ENCODE data around the gene KRAS. TPM values are rescaled to one million over a fixed set of nuclear protein-coding genes. Genes with fewer than 3 reads are reported as not detected.

The KRAS gene
- polyA plus RNA-seq, 6 donors from 2014 or later: 13.5 to 27.8 (median 25.7) TPM

GRCh38 chr12:25269701-25270100 is 19.0 kb upstream of the KRAS start:
- peak; percentile 92 to 95 for ATAC-seq (ENCODE audit: low read depth in 2 of 2)
- H3K9me3 Mint-ChIP-seq: no peaks in the 10 kb centered on the region
- no peaks in the 10 kb centered on the region for H3K27me3 Mint-ChIP-seq
- DNase-seq: peak; percentile 25
- no peaks in the 10 kb centered on the region for H3K36me3 Mint-ChIP-seq
- H3K27ac Mint-ChIP-seq: peak overlapping the region in 3 of 6 donors; percentile 26 to 74 (median 60)
- no peak overlapping the region for H3K4me3 Mint-ChIP-seq
- peaks cover 10 to 12% (median 10%) of the 10 kb centered on the region in 3 donors for H3K4me1 Mint-ChIP-seq

- no peaks in the 10 kb centered on the region for H3K27me3 Mint-ChIP-seq
- H3K36me3 Mint-ChIP-seq: no peaks in the 10 kb centered on the region
- H3K4me3 Mint-ChIP-seq: no peak overlapping the region
- H3K9me3 Mint-ChIP-seq: no peaks in the 10 kb centered on the region
- DNase-seq (no peak), ATAC-seq (ENCODE audit: low read depth in 2 of 2) (no peak)
- no peak overlapping the region for H3K27ac Mint-ChIP-seq
- H3K4me1 Mint-ChIP-seq: peaks cover 23 to 26% (median 23%) of the 10 kb centered on the region in 3 donors
Measured at GRCh38 chr12:25266497-25266896, 15.8 kb upstream of the KRAS start.

- no peak overlapping the region for H3K4me3 Mint-ChIP-seq
- H3K36me3 Mint-ChIP-seq: peaks cover 0 to 9% of the 10 kb centered on the region in 2 donors
- H3K9me3 Mint-ChIP-seq: no peaks in the 10 kb centered on the region
- peaks cover 20 to 21% (median 20%) of the 10 kb centered on the region in 3 donors for H3K4me1 Mint-ChIP-seq
- H3K27ac Mint-ChIP-seq: no peak overlapping the region
- ATAC-seq (ENCODE audit: low read depth in 2 of 2): no peak
- DNase-seq: no peak
- H3K27me3 Mint-ChIP-seq: peaks cover 4 to 9% (median 7%) of the 10 kb centered on the region in 3 donors
Measured at GRCh38 chr12:25264862-25265261, 14.1 kb upstream of the KRAS start.

- Mint-ChIP-seq H3K27me3 (peaks cover 4 to 9% (median 7%) of the 10 kb centered on the region in 3 donors), H3K9me3 (no peaks in the 10 kb centered on the region), H3K27ac (peak overlapping the region in 1 of 6 donors; percentile 8), H3K4me3 (no peak overlapping the region), H3K4me1 (peaks cover 12 to 14% (median 13%) of the 10 kb centered on the region in 3 donors), H3K36me3 (peaks cover 0 to 9% of the 10 kb centered on the region in 2 donors)
- DNase-seq (no peak), ATAC-seq (ENCODE audit: low read depth in 2 of 2) (no peak)
Measured at GRCh38 chr12:25264114-25264513, 13.4 kb upstream of the KRAS start.

GRCh38 chr12:25263594-25263993 is 12.9 kb upstream of the KRAS start:
- peaks cover 12 to 14% (median 13%) of the 10 kb centered on the region in 3 donors for H3K4me1 Mint-ChIP-seq
- H3K9me3 Mint-ChIP-seq: no peaks in the 10 kb centered on the region
- DNase-seq (no peak), ATAC-seq (ENCODE audit: low read depth in 2 of 2) (peak in 1 of 2 donors; percentile 14)
- H3K4me3 Mint-ChIP-seq: no peak overlapping the region
- H3K27me3 Mint-ChIP-seq: peaks cover 4 to 9% (median 7%) of the 10 kb centered on the region in 3 donors
- peaks cover 0 to 9% of the 10 kb centered on the region in 2 donors for H3K36me3 Mint-ChIP-seq
- peak overlapping the region in 3 of 6 donors; percentile 4 to 12 (median 8) for H3K27ac Mint-ChIP-seq

- Mint-ChIP-seq H3K9me3 (no peaks in the 10 kb centered on the region), H3K4me3 (no peak overlapping the region), H3K27ac (no peak overlapping the region), H3K36me3 (peaks cover 0 to 9% of the 10 kb centered on the region in 2 donors), H3K27me3 (peaks cover 4 to 9% (median 7%) of the 10 kb centered on the region in 3 donors), H3K4me1 (peaks cover 12 to 14% (median 13%) of the 10 kb centered on the region in 3 donors)
- ATAC-seq (ENCODE audit: low read depth in 2 of 2): no peak
- no peak for DNase-seq
Measured at GRCh38 chr12:25262389-25263074, 11.8 kb upstream of the KRAS start.

- H3K27ac Mint-ChIP-seq: no peak overlapping the region
- peaks cover 0 to 9% of the 10 kb centered on the region in 2 donors for H3K36me3 Mint-ChIP-seq
- H3K4me3 Mint-ChIP-seq: no peak overlapping the region
- no peak for DNase-seq
- no peaks in the 10 kb centered on the region for H3K9me3 Mint-ChIP-seq
- H3K4me1 Mint-ChIP-seq: peaks cover 9 to 18% (median 12%) of the 10 kb centered on the region in 3 donors
- no peak for ATAC-seq (ENCODE audit: low read depth in 2 of 2)
- H3K27me3 Mint-ChIP-seq: peaks cover 4 to 9% (median 7%) of the 10 kb centered on the region in 3 donors
Measured at GRCh38 chr12:25257590-25258324, 7.0 kb upstream of the KRAS start.

GRCh38 chr12:25256826-25257225 is 6.1 kb upstream of the KRAS start:
- Mint-ChIP-seq H3K4me3 (no peak overlapping the region), H3K9me3 (no peaks in the 10 kb centered on the region), H3K4me1 (peaks cover 14 to 27% (median 18%) of the 10 kb centered on the region in 3 donors), H3K36me3 (peaks cover 0 to 9% of the 10 kb centered on the region in 2 donors), H3K27ac (no peak overlapping the region), H3K27me3 (peaks cover 4 to 9% (median 7%) of the 10 kb centered on the region in 3 donors)
- no peak for ATAC-seq (ENCODE audit: low read depth in 2 of 2)
- no peak for DNase-seq

- H3K4me3 Mint-ChIP-seq: no peak overlapping the region
- no peak overlapping the region for H3K27ac Mint-ChIP-seq
- peaks cover 0 to 9% of the 10 kb centered on the region in 2 donors for H3K36me3 Mint-ChIP-seq
- H3K9me3 Mint-ChIP-seq: no peaks in the 10 kb centered on the region
- H3K27me3 Mint-ChIP-seq: peaks cover 4 to 9% (median 7%) of the 10 kb centered on the region in 3 donors
- ATAC-seq (ENCODE audit: low read depth in 2 of 2) (no peak), DNase-seq (no peak)
- H3K4me1 Mint-ChIP-seq: peaks cover 14 to 33% (median 18%) of the 10 kb centered on the region in 3 donors
Measured at GRCh38 chr12:25256005-25256404, 5.3 kb upstream of the KRAS start.

- H3K27ac Mint-ChIP-seq: peak overlapping the region in 4 of 6 donors; percentile 42 to 91 (median 66)
- DNase-seq (no peak), ATAC-seq (ENCODE audit: low read depth in 2 of 2) (no peak)
- H3K4me3 Mint-ChIP-seq: peak overlapping the region in 1 of 8 donors; percentile 73
- no peaks in the 10 kb centered on the region for H3K27me3 Mint-ChIP-seq
- no peaks in the 10 kb centered on the region for H3K36me3 Mint-ChIP-seq
- no peaks in the 10 kb centered on the region for H3K9me3 Mint-ChIP-seq
- H3K4me1 Mint-ChIP-seq: peaks cover 20 to 41% (median 26%) of the 10 kb centered on the region in 3 donors
Measured at GRCh38 chr12:25254271-25254880, 3.6 kb upstream of the KRAS start.

GRCh38 chr12:25253371-25254068 is 2.8 kb upstream of the KRAS start:
- H3K4me3 Mint-ChIP-seq: peak overlapping the region; percentile 4 to 82 (median 57)
- H3K27ac Mint-ChIP-seq: peak overlapping the region; percentile 36 to 91 (median 74)
- DNase-seq: peak; percentile 44
- ATAC-seq (ENCODE audit: low read depth in 2 of 2): peak; percentile 17 to 24
- no peaks in the 10 kb centered on the region for H3K27me3 Mint-ChIP-seq
- no peaks in the 10 kb centered on the region for H3K9me3 Mint-ChIP-seq
- no peaks in the 10 kb centered on the region for H3K36me3 Mint-ChIP-seq
- peaks cover 21 to 47% (median 30%) of the 10 kb centered on the region in 3 donors for H3K4me1 Mint-ChIP-seq

GRCh38 chr12:25252946-25253345 is 2.2 kb upstream of the KRAS start:
- H3K9me3 Mint-ChIP-seq: no peaks in the 10 kb centered on the region
- H3K4me3 Mint-ChIP-seq: peak overlapping the region in 7 of 8 donors; percentile 4 to 91 (median 73)
- no peaks in the 10 kb centered on the region for H3K36me3 Mint-ChIP-seq
- no peak for DNase-seq
- ATAC-seq (ENCODE audit: low read depth in 2 of 2): no peak
- no peaks in the 10 kb centered on the region for H3K27me3 Mint-ChIP-seq
- H3K27ac Mint-ChIP-seq: peak overlapping the region in 5 of 6 donors; percentile 48 to 91 (median 71)
- peaks cover 21 to 51% (median 30%) of the 10 kb centered on the region in 3 donors for H3K4me1 Mint-ChIP-seq

GRCh38 chr12:25251769-25252168 is 1.0 kb upstream of the KRAS start:
- Mint-ChIP-seq H3K9me3 (no peaks in the 10 kb centered on the region), H3K4me1 (peaks cover 25 to 56% (median 35%) of the 10 kb centered on the region in 3 donors), H3K36me3 (no peaks in the 10 kb centered on the region), H3K27ac (peak overlapping the region; percentile 66 to 97 (median 86)), H3K27me3 (no peaks in the 10 kb centered on the region), H3K4me3 (peak overlapping the region; percentile 73 to 97 (median 92))
- no peak for ATAC-seq (ENCODE audit: low read depth in 2 of 2)
- no peak for DNase-seq

All from naive B cell (primary cell).